ENCODE results near the gene EIF4H.

DNA sequence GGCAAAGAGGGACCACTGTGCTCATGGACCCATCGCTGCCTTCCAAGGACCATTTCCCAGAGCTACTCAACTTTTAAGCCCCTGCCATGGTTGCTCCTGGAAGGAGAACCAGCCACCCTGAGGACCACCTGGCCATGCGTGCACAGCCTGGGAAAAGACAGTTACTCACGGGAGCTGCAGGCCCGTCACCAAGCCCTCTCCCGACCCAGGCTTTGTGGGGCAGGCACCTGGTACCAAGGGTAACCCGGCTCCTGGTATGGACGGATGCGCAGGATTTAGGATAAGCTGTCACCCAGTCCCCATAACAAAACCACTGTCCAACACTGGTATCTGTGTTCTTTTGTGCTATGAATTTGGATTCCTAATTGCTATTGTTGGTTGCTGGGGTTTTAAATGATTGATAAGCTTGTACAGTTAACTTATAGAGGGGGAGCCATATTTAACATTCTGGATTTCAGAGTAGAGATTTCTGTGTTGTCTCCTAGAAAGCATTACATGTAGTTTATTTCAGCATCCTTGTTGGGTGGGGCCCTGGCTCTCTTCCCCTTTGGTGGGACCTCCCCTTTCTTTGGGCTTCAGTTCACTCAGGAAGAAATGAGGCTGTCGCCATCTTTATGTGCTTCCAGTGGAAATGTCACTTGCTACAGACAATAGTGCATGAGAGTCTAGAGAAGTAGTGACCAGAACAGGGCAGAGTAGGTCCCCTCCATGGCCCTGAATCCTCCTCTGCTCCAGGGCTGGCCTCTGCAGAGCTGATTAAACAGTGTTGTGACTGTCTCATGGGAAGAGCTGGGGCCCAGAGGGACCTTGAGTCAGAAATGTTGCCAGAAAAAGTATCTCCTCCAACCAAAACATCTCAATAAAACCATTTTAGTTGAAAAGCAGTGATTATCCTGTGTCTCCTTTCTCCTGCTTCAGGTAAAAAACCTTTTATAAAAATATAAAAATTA, 55.1 kb downstream of the EIF4H start:
- TF ChIP-seq, protein P1, sequence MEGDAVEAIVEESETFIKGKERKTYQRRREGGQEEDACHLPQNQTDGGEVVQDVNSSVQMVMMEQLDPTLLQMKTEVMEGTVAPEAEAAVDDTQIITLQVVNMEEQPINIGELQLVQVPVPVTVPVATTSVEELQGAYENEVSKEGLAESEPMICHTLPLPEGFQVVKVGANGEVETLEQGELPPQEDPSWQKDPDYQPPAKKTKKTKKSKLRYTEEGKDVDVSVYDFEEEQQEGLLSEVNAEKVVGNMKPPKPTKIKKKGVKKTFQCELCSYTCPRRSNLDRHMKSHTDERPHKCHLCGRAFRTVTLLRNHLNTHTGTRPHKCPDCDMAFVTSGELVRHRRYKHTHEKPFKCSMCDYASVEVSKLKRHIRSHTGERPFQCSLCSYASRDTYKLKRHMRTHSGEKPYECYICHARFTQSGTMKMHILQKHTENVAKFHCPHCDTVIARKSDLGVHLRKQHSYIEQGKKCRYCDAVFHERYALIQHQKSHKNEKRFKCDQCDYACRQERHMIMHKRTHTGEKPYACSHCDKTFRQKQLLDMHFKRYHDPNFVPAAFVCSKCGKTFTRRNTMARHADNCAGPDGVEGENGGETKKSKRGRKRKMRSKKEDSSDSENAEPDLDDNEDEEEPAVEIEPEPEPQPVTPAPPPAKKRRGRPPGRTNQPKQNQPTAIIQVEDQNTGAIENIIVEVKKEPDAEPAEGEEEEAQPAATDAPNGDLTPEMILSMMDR (IDR thresholded peaks at IDR 0.05) = no peak
- TF ChIP-seq POLR2AphosphoS5 (IDR thresholded peaks at IDR 0.05) (no peak), POLR2A (IDR thresholded peaks at IDR 0.05) (no peak)
